HEK293 (cell line): Measurements from ENCODE around the gene CECR2.
A peak's percentile ranks its signal among the peaks of the same experiment; 100 is the strongest.

ENCODE experiments used
- BCL11B ChIP-seq: fragments of 450-650 bp; formaldehyde crosslinking; IDR thresholded peaks from 2 replicates; pipeline ENCODE4 v1.5.1; 2016; ENCODE audit warnings: low read depth, missing biosample characterization, missing genetic modification characterization
- KLF1 ChIP-seq: fragments of 450-650 bp; formaldehyde crosslinking; IDR thresholded peaks from 2 replicates; pipeline ENCODE4 v1.5.1; 2016; ENCODE audit warnings: missing biosample characterization, missing genetic modification characterization
- KLF16 ChIP-seq: fragments of 450-650 bp; formaldehyde crosslinking; IDR thresholded peaks from 2 replicates; pipeline ENCODE4 v1.5.1; 2017; ENCODE audit warnings: missing biosample characterization, missing genetic modification characterization
- KLF7 ChIP-seq: fragments of 450-650 bp; formaldehyde crosslinking; IDR thresholded peaks from 2 replicates; pipeline ENCODE4 v1.5.1; 2016; ENCODE audit warnings: missing biosample characterization, missing genetic modification characterization, borderline replicate concordance
- MZF1 ChIP-seq: fragments of 450-650 bp; formaldehyde crosslinking; IDR thresholded peaks from 2 replicates; pipeline ENCODE4 v1.5.1; 2017; ENCODE audit warnings: missing biosample characterization, missing genetic modification characterization, borderline replicate concordance
- SP7 ChIP-seq: fragments of 450-650 bp; formaldehyde crosslinking; IDR thresholded peaks from 2 replicates; pipeline ENCODE4 v1.5.1; 2016; ENCODE audit warnings: missing biosample characterization, missing genetic modification characterization
- TRIM28 ChIP-seq: IDR thresholded peaks from 2 replicates; pipeline ENCODE4 v1.6.1; 2011; ENCODE audit warnings: low read length, control low read depth, borderline replicate concordance
- ZFP41 ChIP-seq: fragments of 450-650 bp; formaldehyde crosslinking; IDR thresholded peaks from 2 replicates; pipeline ENCODE4 v1.5.1; 2016; ENCODE audit warnings: missing biosample characterization, missing genetic modification characterization, borderline replicate concordance
- ZIC2 ChIP-seq: fragments of 450-650 bp; formaldehyde crosslinking; IDR thresholded peaks from 2 replicates; pipeline ENCODE4 v1.5.1; 2016; ENCODE audit warnings: missing biosample characterization, missing genetic modification characterization
- ZNF138 ChIP-seq: fragments of 450-650 bp; formaldehyde crosslinking; IDR thresholded peaks from 2 replicates; pipeline ENCODE4 v1.5.1; 2016; ENCODE audit warnings: missing biosample characterization, missing genetic modification characterization, borderline replicate concordance
- ZNF18 ChIP-seq: fragments of 450-650 bp; formaldehyde crosslinking; IDR thresholded peaks from 2 replicates; pipeline ENCODE4 v1.5.1; 2016; ENCODE audit warnings: missing biosample characterization, missing genetic modification characterization
- ZNF202 ChIP-seq: fragments of 450-650 bp; formaldehyde crosslinking; IDR thresholded peaks from 2 replicates; pipeline ENCODE4 v1.5.1; 2016; ENCODE audit warnings: missing biosample characterization, missing genetic modification characterization, borderline replicate concordance
- ZNF221 ChIP-seq: fragments of 450-650 bp; formaldehyde crosslinking; IDR thresholded peaks from 2 replicates; pipeline ENCODE4 v1.5.1; 2017; ENCODE audit warnings: missing biosample characterization, missing genetic modification characterization, borderline replicate concordance
- ZNF223 ChIP-seq: fragments of 450-650 bp; formaldehyde crosslinking; IDR thresholded peaks from 2 replicates; pipeline ENCODE4 v1.5.1; 2016; ENCODE audit warnings: missing biosample characterization, missing genetic modification characterization
- ZNF280C ChIP-seq: fragments of 450-650 bp; formaldehyde crosslinking; IDR thresholded peaks from 2 replicates; pipeline ENCODE4 v1.5.1; 2016; ENCODE audit warnings: missing biosample characterization, missing genetic modification characterization
- ZNF324 ChIP-seq: fragments of 450-650 bp; formaldehyde crosslinking; IDR thresholded peaks from 2 replicates; pipeline ENCODE4 v1.5.1; 2016; ENCODE audit warnings: missing biosample characterization, missing genetic modification characterization
- ZNF366 ChIP-seq: fragments of 450-650 bp; formaldehyde crosslinking; conservative IDR thresholded peaks from 2 replicates; pipeline ENCODE4 v1.5.1; 2016; ENCODE audit warnings: missing biosample characterization, missing genetic modification characterization
- ZNF404 ChIP-seq: fragments of 450-650 bp; formaldehyde crosslinking; IDR thresholded peaks from 2 replicates; pipeline ENCODE4 v1.5.1; 2017; ENCODE audit warnings: missing biosample characterization, missing genetic modification characterization
- ZNF423 ChIP-seq: fragments of 450-650 bp; formaldehyde crosslinking; IDR thresholded peaks from 2 replicates; pipeline ENCODE4 v1.5.1; 2016; ENCODE audit warnings: missing biosample characterization, missing genetic modification characterization
- ZNF48 ChIP-seq: fragments of 450-650 bp; formaldehyde crosslinking; IDR thresholded peaks from 2 replicates; pipeline ENCODE4 v1.5.1; 2016; ENCODE audit warnings: missing biosample characterization, missing genetic modification characterization
- ZNF549 ChIP-seq: fragments of 450-650 bp; IDR thresholded peaks from 2 replicates; pipeline ENCODE4 v1.5.1; 2018; ENCODE audit warnings: missing biosample characterization, missing genetic modification characterization, mild to moderate bottlenecking, inconsistent platforms, moderate library complexity
- ZNF558 ChIP-seq: fragments of 450-650 bp; formaldehyde crosslinking; IDR thresholded peaks from 2 replicates; pipeline ENCODE4 v1.5.1; 2016; ENCODE audit warnings: missing biosample characterization, missing genetic modification characterization
- ZNF596 ChIP-seq: fragments of 450-650 bp; IDR thresholded peaks from 2 replicates; pipeline ENCODE4 v1.5.0; 2018; ENCODE audit warnings: missing biosample characterization, mild to moderate bottlenecking, missing genetic modification characterization, moderate library complexity
- ZNF621 ChIP-seq: fragments of 450-650 bp; formaldehyde crosslinking; IDR thresholded peaks from 2 replicates; pipeline ENCODE4 v1.5.1; 2017; ENCODE audit warnings: missing biosample characterization, missing genetic modification characterization
- ZNF624 ChIP-seq: fragments of 450-650 bp; formaldehyde crosslinking; IDR thresholded peaks from 2 replicates; pipeline ENCODE4 v1.5.1; 2017; ENCODE audit warnings: missing biosample characterization, missing genetic modification characterization
- ZNF639 ChIP-seq: fragments of 450-650 bp; formaldehyde crosslinking; IDR thresholded peaks from 2 replicates; pipeline ENCODE4 v1.5.1; 2016; ENCODE audit warnings: missing biosample characterization, missing genetic modification characterization
- ZNF658 ChIP-seq: fragments of 450-650 bp; formaldehyde crosslinking; IDR thresholded peaks from 2 replicates; pipeline ENCODE4; 2016; ENCODE audit warnings: missing biosample characterization, missing genetic modification characterization
- ZNF670 ChIP-seq: fragments of 450-650 bp; formaldehyde crosslinking; IDR thresholded peaks from 2 replicates; pipeline ENCODE4 v1.5.1; 2016; ENCODE audit warnings: missing biosample characterization, missing genetic modification characterization, low read depth
- TF ChIP-seq, protein P1 (sequence below): fragments of 450-650 bp; formaldehyde crosslinking; IDR thresholded peaks from 2 replicates; pipeline ENCODE4 v1.5.1; 2017; ENCODE audit warnings: missing biosample characterization, mild to moderate bottlenecking, missing genetic modification characterization, moderate library complexity
- TF ChIP-seq, protein P2 (sequence below): fragments of 450-650 bp; formaldehyde crosslinking; IDR thresholded peaks from 2 replicates; pipeline ENCODE4 v1.5.0; 2017; ENCODE audit warnings: missing biosample characterization, missing genetic modification characterization, borderline replicate concordance
- TF ChIP-seq, protein P3 (sequence below): fragments of 450-650 bp; formaldehyde crosslinking; IDR thresholded peaks from 2 replicates; pipeline ENCODE4 v1.5.1; 2016; ENCODE audit warnings: missing biosample characterization, missing genetic modification characterization

Gene CECR2

GRCh38 chr22:17381192-17381913 is 12.1 kb downstream of the CECR2 start (continued):
- TF ChIP-seq ZNF658 (no peak), SP7 (tag by site-specific recombination) (0 out of 2 replicates have a peak, but pooled peaks have one; percentile 13), ZNF549 (no peak), ZNF138 (tag by site-specific recombination) (no peak), BCL11B (tag by site-specific recombination) (no peak), ZNF280C (tag by site-specific recombination) (no peak), ZNF624 (tag by site-specific recombination) (no peak), TRIM28 (0 out of 2 replicates have a peak, but pooled peaks have one; percentile 29), ZFP41 (tag by site-specific recombination) (no peak), ZNF202 (tag by site-specific recombination) (no peak), ZNF18 (tag by site-specific recombination) (no peak), KLF1 (tag by site-specific recombination) (no peak), ZNF324 (tag by site-specific recombination) (no peak), ZIC2 (peak; percentile 66), ZNF558 (tag by site-specific recombination) (no peak), ZNF223 (tag by site-specific recombination) (no peak), ZNF670 (tag by site-specific recombination) (no peak), ZNF639 (tag by site-specific recombination) (no peak), KLF16 (tag by site-specific recombination) (no peak), KLF7 (tag by site-specific recombination) (no peak), ZNF48 (tag by site-specific recombination) (no peak), ZNF423 (tag by site-specific recombination) (no peak), ZNF596 (no peak), ZNF221 (tag by site-specific recombination) (no peak), ZNF621 (tag by site-specific recombination) (no peak), MZF1 (tag by site-specific recombination) (no peak), ZNF404 (no peak), ZNF366 (no peak)
- TF ChIP-seq, protein P1, sequence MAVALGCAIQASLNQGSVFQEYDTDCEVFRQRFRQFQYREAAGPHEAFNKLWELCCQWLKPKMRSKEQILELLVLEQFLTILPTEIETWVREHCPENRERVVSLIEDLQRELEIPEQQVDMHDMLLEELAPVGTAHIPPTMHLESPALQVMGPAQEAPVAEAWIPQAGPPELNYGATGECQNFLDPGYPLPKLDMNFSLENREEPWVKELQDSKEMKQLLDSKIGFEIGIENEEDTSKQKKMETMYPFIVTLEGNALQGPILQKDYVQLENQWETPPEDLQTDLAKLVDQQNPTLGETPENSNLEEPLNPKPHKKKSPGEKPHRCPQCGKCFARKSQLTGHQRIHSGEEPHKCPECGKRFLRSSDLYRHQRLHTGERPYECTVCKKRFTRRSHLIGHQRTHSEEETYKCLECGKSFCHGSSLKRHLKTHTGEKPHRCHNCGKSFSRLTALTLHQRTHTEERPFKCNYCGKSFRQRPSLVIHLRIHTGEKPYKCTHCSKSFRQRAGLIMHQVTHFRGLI (tag by site-specific recombination): no peak
- TF ChIP-seq, protein P2, sequence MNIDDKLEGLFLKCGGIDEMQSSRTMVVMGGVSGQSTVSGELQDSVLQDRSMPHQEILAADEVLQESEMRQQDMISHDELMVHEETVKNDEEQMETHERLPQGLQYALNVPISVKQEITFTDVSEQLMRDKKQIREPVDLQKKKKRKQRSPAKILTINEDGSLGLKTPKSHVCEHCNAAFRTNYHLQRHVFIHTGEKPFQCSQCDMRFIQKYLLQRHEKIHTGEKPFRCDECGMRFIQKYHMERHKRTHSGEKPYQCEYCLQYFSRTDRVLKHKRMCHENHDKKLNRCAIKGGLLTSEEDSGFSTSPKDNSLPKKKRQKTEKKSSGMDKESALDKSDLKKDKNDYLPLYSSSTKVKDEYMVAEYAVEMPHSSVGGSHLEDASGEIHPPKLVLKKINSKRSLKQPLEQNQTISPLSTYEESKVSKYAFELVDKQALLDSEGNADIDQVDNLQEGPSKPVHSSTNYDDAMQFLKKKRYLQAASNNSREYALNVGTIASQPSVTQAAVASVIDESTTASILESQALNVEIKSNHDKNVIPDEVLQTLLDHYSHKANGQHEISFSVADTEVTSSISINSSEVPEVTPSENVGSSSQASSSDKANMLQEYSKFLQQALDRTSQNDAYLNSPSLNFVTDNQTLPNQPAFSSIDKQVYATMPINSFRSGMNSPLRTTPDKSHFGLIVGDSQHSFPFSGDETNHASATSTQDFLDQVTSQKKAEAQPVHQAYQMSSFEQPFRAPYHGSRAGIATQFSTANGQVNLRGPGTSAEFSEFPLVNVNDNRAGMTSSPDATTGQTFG: no peak
- TF ChIP-seq, protein P3, sequence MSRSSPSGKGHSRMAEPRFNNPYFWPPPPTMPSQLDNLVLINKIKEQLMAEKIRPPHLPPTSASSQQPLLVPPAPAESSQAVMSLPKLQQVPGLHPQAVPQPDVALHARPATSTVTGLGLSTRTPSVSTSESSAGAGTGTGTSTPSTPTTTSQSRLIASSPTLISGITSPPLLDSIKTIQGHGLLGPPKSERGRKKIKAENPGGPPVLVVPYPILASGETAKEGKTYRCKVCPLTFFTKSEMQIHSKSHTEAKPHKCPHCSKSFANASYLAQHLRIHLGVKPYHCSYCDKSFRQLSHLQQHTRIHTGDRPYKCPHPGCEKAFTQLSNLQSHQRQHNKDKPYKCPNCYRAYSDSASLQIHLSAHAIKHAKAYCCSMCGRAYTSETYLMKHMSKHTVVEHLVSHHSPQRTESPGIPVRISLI (tag by site-specific recombination): no peak
